IPS-NIHi7 (cell line): ENCODE results near the gene MAJIN.
"Not testable (repeated sequence)": the region's sequence is repeated elsewhere in the genome, so short reads cannot be mapped to it uniquely, and the experiment has no call there.

Experiments
- DNase-seq: peaks from one replicate; pipeline ENCODE4 v3.0.0; 2012; ENCODE audit warnings: mixed read lengths; ENCODE audit errors: extremely low spot score

MAJIN gene

GRCh38 chr11:64990222-64990923 is 18.5 kb upstream of the MAJIN start:
- no peak for DNase-seq

DNA sequence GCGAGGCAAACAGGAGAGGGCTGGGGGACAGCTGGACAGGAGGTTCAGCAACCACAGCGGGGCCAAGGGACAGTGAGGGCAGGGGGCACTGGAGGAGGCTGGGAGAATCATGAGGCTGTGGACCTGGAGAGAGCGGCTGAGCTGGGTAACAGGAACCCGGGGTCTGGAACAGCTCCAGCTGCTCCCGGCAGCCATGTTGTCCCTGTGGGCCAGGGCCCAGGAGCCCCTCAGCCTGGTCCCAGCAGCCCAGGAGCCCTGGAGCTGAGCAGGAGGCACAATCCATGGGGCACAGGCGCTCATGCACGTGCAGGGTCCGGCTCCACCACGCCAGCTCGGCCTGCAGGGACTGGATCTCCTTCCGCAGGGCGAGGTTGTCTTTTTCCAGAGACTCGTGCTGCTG is 17.5 kb upstream of the MAJIN start:
- DNase-seq, result no peak

DNA sequence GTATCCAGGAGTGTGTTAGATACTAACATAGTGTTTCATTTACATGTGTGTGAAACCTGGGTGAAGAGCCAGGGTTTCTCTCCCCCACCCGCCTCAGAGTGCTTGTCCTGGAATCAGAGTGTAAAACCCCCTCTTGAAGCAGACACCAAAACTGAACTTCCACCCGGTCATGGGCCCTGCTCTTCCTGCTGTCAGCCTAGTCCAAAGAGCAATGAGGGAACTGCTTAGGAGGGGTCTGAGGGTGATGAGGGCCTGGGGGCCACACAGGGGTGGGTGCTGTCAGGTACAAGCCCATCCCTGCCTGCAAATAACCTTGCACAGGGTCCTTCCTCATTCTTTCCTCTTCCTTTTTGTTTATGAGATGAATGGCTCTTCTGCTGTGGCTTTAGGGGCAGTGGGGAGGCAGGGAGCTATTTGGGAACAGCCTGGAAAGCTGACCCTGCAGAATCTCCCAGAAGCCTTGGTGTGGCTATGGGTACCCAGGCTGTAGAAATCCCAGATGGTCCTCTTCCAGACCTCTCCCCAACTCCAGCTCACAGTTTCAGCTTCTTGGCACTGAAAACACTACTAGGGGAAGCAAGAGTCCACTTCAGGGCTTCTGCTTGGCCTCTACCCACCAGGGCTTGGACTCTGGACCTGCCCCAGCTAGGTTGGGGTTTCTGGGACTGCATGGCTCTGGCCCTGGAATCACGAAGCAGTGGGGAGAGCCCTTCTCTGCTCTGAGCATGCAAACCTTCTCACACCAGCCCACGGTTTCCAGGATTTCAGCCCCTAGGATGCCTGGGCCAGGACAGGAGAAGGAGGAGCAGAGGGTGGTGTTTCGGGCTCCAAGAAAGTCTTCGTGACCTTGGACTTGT is 16.3 kb upstream of the MAJIN start:
- no peak for DNase-seq

- not testable (repeated sequence) for DNase-seq
Observed at GRCh38 chr11:64983339-64983738, 11.4 kb upstream of the MAJIN start.

DNA sequence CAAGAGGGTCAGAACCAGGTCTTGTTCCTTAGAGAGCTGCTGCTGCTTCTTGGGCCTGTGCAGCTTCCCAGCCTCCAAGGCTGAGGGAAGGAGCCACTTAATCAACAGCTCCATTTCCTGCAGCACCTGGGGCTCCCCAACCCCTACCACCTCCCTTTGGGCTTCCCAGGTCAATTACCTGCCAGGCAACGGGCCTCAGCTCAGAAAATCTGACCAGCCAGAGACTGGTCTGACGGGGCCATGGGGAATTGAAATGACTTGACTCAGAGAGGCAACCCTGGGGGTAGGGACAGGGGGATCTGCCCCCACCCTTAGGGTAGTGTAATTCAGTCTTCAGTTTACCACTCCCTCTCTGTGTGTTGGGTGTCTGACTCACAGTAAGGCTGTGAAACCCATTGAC is 4.7 kb upstream of the MAJIN start:
- DNase-seq, result no peak

DNA sequence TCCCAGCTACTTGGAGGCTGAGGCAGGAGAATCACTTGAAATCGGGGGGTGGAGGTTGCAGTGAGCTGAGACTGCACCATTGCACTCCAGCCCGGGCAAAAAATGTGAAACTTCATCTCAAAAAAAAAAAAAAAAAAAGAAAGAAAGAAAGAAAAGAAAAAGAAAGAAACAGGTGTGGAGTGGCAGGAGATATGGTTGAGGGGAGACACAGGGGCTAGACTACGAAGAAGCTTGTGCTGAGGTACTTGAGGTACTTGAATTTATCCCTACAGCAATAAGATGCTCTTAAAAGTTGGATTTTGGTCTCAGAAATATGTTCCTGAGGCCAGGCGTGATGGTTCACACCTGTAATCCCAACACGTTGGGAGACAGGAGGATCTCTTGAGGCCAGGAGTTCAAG is 2.2 kb upstream of the MAJIN start:
- DNase-seq, result no peak

GRCh38 chr11:64970731-64971151 is 1.2 kb downstream of the MAJIN start:
- DNase-seq, result no peak

GRCh38 chr11:64969209-64969608 is 2.7 kb downstream of the MAJIN start:
- no peak for DNase-seq

- no peak for DNase-seq
Observed at GRCh38 chr11:64967375-64967774, 4.5 kb downstream of the MAJIN start.

DNA sequence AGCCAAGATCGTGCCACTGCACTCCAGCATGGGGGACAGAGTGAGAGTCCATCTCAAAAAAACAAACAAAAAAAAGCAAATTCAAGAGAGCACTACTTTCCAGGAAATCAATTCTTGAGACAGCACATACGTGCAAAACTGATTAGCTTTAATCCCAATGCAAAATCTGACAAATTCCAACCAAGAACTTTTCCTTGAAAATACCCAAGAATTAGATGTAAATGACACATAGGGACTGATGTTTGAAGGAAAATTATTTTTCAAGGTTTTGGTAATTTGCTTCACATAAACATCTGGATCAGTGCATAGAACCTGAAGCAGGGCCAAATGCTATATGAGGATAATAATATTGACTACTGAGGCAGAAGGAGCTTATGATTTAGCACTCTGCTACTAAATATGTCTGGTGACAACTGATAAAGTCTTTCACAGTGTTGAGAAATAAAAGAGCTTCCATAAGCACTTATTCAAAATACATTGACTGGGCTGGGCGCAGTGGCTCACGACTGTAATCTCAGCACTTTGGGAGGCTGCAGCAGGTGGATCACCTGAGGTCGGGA is 8.8 kb downstream of the MAJIN start:
- DNase-seq, result no peak

- DNase-seq, result no peak
Observed at GRCh38 chr11:64960719-64961118, 11.2 kb downstream of the MAJIN start.

GRCh38 chr11:64959498-64959897 is 12.4 kb downstream of the MAJIN start:
- DNase-seq, result no peak

- DNase-seq, result no peak
Observed at GRCh38 chr11:64954201-64954600, 17.7 kb downstream of the MAJIN start.

DNA sequence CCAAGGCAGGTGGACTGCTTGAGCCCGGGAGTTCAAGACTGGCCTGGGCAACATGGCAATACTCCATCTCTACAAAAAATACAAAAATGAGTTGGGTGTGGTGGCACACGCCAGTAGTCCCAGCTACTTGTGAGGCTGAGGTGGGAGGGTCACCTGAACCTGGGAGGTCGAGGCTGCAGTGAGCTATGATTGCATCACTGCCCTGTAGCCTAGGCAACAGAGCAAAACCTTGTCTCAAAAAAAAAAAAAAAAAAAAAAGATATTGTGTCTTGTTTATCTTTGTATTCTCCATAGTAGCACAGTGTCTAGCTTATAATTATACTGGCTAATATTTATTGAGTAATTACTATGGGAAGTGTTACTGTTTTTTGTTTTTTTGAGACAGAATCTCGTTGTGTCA is 20.4 kb downstream of the MAJIN start:
- DNase-seq, result no peak

GRCh38 chr11:64947208-64947814 is 24.6 kb downstream of the MAJIN start:
- no peak for DNase-seq

GRCh38 chr11:64936539-64936938 is 35.4 kb downstream of the MAJIN start:
- DNase-seq, result no peak

- peak; percentile 92 for DNase-seq
Observed at GRCh38 chr11:64935359-64936081, 36.4 kb downstream of the MAJIN start, which contains the start of gene GPHA2. Gene GPHA2, minus strand, starts transcription at chr11:64935893. Its CDS starts 433 bp downstream, at chr11:64935460.

DNA sequence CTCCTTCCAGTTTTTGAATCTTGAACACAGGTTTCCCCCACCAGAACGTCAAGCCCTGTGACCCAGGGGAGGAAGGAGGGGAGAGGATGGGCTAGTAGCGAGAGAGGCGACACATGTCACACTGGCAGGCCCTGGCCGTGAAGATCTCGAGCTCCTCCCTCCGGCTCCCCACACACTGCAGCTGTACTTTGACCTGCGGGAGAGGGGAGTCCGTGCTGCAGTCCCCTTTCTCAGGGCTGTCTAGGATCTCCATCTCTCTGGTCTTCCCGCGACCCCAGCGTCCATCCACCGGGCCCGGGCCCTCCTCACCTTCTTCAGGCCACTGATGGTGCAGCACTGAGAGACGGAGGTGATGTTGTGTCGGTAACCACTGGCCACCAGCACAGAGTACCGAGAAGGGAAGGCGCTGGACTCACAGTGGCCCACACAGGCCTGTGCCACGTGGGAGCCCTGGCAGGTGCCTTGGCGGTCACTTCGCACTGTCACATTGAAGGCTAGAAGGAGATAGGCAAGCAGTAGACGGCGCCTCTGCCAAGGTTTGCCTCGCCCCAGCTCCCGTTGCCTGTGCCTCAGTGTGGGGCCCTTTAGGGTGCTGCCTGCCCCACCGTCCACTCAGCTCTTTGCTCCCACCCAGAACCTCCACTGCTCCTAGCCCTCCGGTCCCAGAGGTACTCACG is 37.1 kb downstream of the MAJIN start:
- DNase-seq, result no peak

DNA sequence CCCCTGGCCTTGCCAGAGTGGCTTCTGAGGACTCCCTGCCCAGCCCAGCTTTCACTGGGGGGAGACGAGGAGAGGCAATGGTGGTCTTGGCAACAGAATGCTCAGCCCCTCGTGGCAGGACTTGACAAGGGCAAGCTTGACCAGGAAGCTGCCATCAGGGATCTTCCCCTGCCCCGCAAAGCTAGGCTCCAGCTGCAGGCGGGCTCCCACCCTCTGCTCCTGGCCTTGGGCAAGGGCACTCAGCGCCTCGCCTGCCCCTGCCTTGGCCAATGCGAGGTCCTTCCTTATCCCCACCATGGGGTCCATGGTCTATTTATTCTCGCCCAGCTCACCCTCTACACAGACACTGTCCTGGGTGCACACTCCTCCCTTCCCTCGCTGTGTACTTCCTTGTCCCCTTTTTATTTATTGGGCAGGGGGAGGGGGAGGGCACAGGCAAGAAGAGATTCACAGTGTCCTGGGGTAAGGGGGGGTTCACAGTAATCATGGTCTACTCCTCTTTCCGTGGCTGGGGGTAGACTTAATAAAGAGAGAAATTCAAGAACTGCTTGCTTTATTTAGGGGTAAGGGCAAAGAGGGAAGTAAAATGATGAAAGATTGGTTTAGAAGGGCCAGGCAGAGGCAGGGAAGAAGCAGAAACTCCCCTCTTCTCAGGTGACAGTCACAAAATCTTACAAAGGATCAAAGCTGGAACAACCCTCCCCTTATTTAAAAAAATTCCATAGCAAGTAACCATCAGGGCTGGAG is 37.8 kb downstream of the MAJIN start:
- DNase-seq, result no peak

GRCh38 chr11:64933213-64933934 is 38.5 kb downstream of the MAJIN start:
- DNase-seq, result no peak
